Left lung (tissue), 10 donors: ENCODE measurements around the gene CANT1. TPM values are rescaled to one million over a fixed set of nuclear protein-coding genes. Genes with fewer than 3 reads are reported as not detected.
A peak's percentile ranks its signal among the peaks of the same experiment; 100 is the strongest.

Source experiments
- ATAC-seq: fragments of 200-7000 bp; cut with Tn5 transposase; one replicate; pipeline ENCODE4 v1.9.1; 2020; ENCODE audit warnings: moderate library complexity
- DNase-seq, 4 donors: peaks; one replicate each; pipeline ENCODE4 v3.0.0-alpha.2; 2013 to 2020
- H3K27ac ChIP-seq, 2 donors: fragments of 200-600 bp; sonication (generic) in 1 of 2; one replicate each; pipeline versions ENCODE4 v1.5.0 to v1.8.0; 2020 to 2021
- H3K27me3 ChIP-seq, 2 donors: fragments of 200-600 bp; sonication (generic) in 1 of 2; one replicate each; pipeline versions ENCODE4 v1.5.0 to v1.8.0; 2020 to 2021
- H3K36me3 ChIP-seq, 2 donors: fragments of 200-600 bp; sonication (generic) in 1 of 2; one replicate each; pipeline versions ENCODE4 v1.5.0 to v1.8.0; 2020 to 2021
- H3K4me1 ChIP-seq, 2 donors: fragments of 200-600 bp; one replicate each; pipeline ENCODE4 v1.8.0; 2021
- H3K4me3 ChIP-seq, 2 donors: fragments of 200-600 bp; sonication (generic) in 1 of 2; one replicate each; pipeline versions ENCODE4 v1.5.0 to v1.8.0; 2020 to 2021; ENCODE audit warnings: mild to moderate bottlenecking in 1 of 2
- H3K9me3 ChIP-seq, 2 donors: fragments of 200-600 bp; sonication (generic) in 1 of 2; one replicate each; pipeline versions ENCODE4 v1.5.0 to v1.8.0; 2020 to 2021
- CTCF ChIP-seq, 2 donors: fragments of 200-600 bp; sonication (generic) in 1 of 2; IDR thresholded peaks; one replicate each; pipeline versions ENCODE4 v1.5.0 to v1.8.0; 2021; ENCODE audit warnings: antibody characterized with exemption in 2 of 2
- intact Hi-C, 2 donors: fragments of 100-400 bp; cut with DNase I; formaldehyde crosslinking; loops; one replicate each; pipeline versions ENCODE4 v1.11.2 to v1.14.2; 2022
- polyA plus RNA-seq, 6 donors: library from polyadenylated mRNA; unstranded; fragments of 120-200 nt; gene quantifications; one replicate each; pipeline ENCODE4 v1.2.1, GENCODE V29; 2013; ENCODE audit not compliant: insufficient read length in 6 of 6
- total RNA-seq, 2 donors: library from RNA; stranded (reverse); fragmentation: NEBNext Ultra II Directional; extraction: Animal tissue kit (Norgen Biotek cat#: 25700); gene quantifications; one replicate each; pipeline ENCODE4 v1.2.1, GENCODE V29; 2021
- donor health status: DM: no; HTN: yes; CAD: no.
- donor health status: DM: no; HTN: no; CAD: no.

CANT1 gene
- total and polyA plus RNA-seq, 8 donors: 37.9 to 69.0 (median 41.2) TPM

- peaks cover 0 to 7% of the 10 kb centered on the region in 2 donors for H3K9me3 ChIP-seq
- ATAC-seq (no peak), DNase-seq (no peak)
- no peak overlapping the region for H3K4me3 ChIP-seq
- peaks cover 13 to 15% of the 10 kb centered on the region in 2 donors for H3K4me1 ChIP-seq
- no peak for TF ChIP-seq CTCF (IDR thresholded peaks at IDR 0.05)
- no peaks in the 10 kb centered on the region for H3K36me3 ChIP-seq
- H3K27ac ChIP-seq: no peak overlapping the region
- H3K27me3 ChIP-seq: no peaks in the 10 kb centered on the region
- intact Hi-C loops: no loop called here
Measured at GRCh38 chr17:79012563-79013134, 3.1 kb upstream of the CANT1 start.

GRCh38 chr17:79011451-79012147 is 2.0 kb upstream of the CANT1 start:
- no peak for DNase-seq

GRCh38 chr17:79010304-79010646 is 711 bp upstream of the CANT1 start:
- Histone ChIP-seq H3K27me3 (no peaks in the 10 kb centered on the region), H3K27ac (peak overlapping the region in 1 of 2 donors; percentile 88), H3K4me1 (peaks cover 21 to 36% of the 10 kb centered on the region in 2 donors), H3K4me3 (peak overlapping the region; percentile 58 to 70), H3K9me3 (peaks cover 0 to 3% of the 10 kb centered on the region in 2 donors), H3K36me3 (no peaks in the 10 kb centered on the region)
- DNase-seq: no peak
- no peak for TF ChIP-seq CTCF (IDR thresholded peaks at IDR 0.05)
- ATAC-seq: no peak
- intact Hi-C loops: no loop called here

More at GRCh38 chr17:79011451-79012147, 2.0 kb upstream of the CANT1 start:
- Histone ChIP-seq H3K27ac (no peak overlapping the region), H3K36me3 (no peaks in the 10 kb centered on the region), H3K4me1 (peaks cover 18 to 23% of the 10 kb centered on the region in 2 donors), H3K4me3 (no peak overlapping the region), H3K9me3 (peaks cover 0 to 7% of the 10 kb centered on the region in 2 donors), H3K27me3 (no peaks in the 10 kb centered on the region)
- intact Hi-C loops: no loop called here
- ATAC-seq: no peak
- no peak for TF ChIP-seq CTCF (IDR thresholded peaks at IDR 0.05)

GRCh38 chr17:79008666-79009387 is 737 bp downstream of the CANT1 start:
- no peaks in the 10 kb centered on the region for H3K36me3 ChIP-seq
- H3K9me3 ChIP-seq: no peaks in the 10 kb centered on the region
- TF ChIP-seq CTCF (IDR thresholded peaks at IDR 0.05): no peak
- peak overlapping the region; percentile 81 to 88 for H3K27ac ChIP-seq
- intact Hi-C loops: no loop called here
- ATAC-seq (no peak), DNase-seq (peak in 1 of 4 donors; percentile 32)
- H3K27me3 ChIP-seq: no peaks in the 10 kb centered on the region
- peak overlapping the region; percentile 58 to 70 for H3K4me3 ChIP-seq
- H3K4me1 ChIP-seq: peaks cover 21 to 38% of the 10 kb centered on the region in 2 donors
